Stimulated activated naive B cell treated with anti-CD40 and anti-IgM and Interleukin-4, amounts not matched to agents 10 μg/mL and 1 μg/mL and 100 μg/mL, for 72 hours (primary cell): ENCODE results near the gene ADCY4.
A peak's percentile ranks its signal among the peaks of the same experiment; 100 is the strongest.

Experiments
- ATAC-seq, 2 donors: fragments of 150-1000 bp; cut with Tn5 transposase; replicated peaks; 2 replicates each; pipeline ENCODE4 v1.10.0; 2021; ENCODE audit warnings: moderate library complexity in 1 of 2
- DNase-seq: peaks from one replicate; pipeline ENCODE4 v3.0.0; 2021
- H3K27ac Mint-ChIP-seq: one replicate; pipeline ENCODE4 v1.8.0; 2022; ENCODE audit warnings: mild to moderate bottlenecking, mixed read lengths
- H3K27me3 Mint-ChIP-seq, 2 donors: one replicate each; pipeline ENCODE4 v1.8.0; 2022; ENCODE audit warnings: mixed read lengths in 2 of 2
- H3K36me3 Mint-ChIP-seq, 2 donors: one replicate each; pipeline ENCODE4 v1.8.0; 2022; ENCODE audit warnings: mixed read lengths in 2 of 2, mild to moderate bottlenecking in 1 of 2
- H3K4me1 Mint-ChIP-seq, 2 donors: one replicate each; pipeline ENCODE4 v1.8.0; 2022; ENCODE audit warnings: mixed read lengths in 2 of 2, mild to moderate bottlenecking in 1 of 2
- H3K4me3 Mint-ChIP-seq, 2 donors: one replicate each; pipeline ENCODE4 v1.8.0; 2022; ENCODE audit warnings: mild to moderate bottlenecking in 2 of 2, mixed read lengths in 2 of 2, moderate library complexity in 1 of 2
- H3K9me3 Mint-ChIP-seq, 2 donors: one replicate each; pipeline ENCODE4 v1.8.0; 2022; ENCODE audit warnings: mixed read lengths in 2 of 2, mild to moderate bottlenecking in 1 of 2

ADCY4 gene

GRCh38 chr14:24279301-24280186 is 55.3 kb downstream of the ADCY4 start:
- peaks cover 8 to 15% of the 10 kb centered on the region in 2 donors for H3K36me3 Mint-ChIP-seq
- peak overlapping the region; percentile 8 to 36 for H3K4me3 Mint-ChIP-seq

GRCh38 chr14:24278424-24278823 is 56.4 kb downstream of the ADCY4 start:
- Mint-ChIP-seq H3K4me1 (peaks cover 65 to 87% of the 10 kb centered on the region in 2 donors), H3K9me3 (peaks cover 7 to 8% of the 10 kb centered on the region in 2 donors), H3K36me3 (peaks cover 8 to 15% of the 10 kb centered on the region in 2 donors), H3K4me3 (peak overlapping the region in 1 of 2 donors; percentile 0), H3K27ac (peak overlapping the region; percentile 81), H3K27me3 (no peaks in the 10 kb centered on the region)
- ATAC-seq: no peak
- DNase-seq: no peak

More at GRCh38 chr14:24279301-24280186, 55.3 kb downstream of the ADCY4 start:
- Mint-ChIP-seq H3K27ac (peak overlapping the region; percentile 81), H3K27me3 (no peaks in the 10 kb centered on the region), H3K9me3 (peaks cover 7 to 8% of the 10 kb centered on the region in 2 donors), H3K4me1 (peaks cover 62 to 76% of the 10 kb centered on the region in 2 donors)
- DNase-seq (peak; percentile 67), ATAC-seq (peak; percentile 89)

GRCh38 chr14:24277606-24278321 is 57.1 kb downstream of the ADCY4 start:
- H3K4me3 Mint-ChIP-seq: peak overlapping the region; percentile 18 to 22
- DNase-seq (peak; percentile 21), ATAC-seq (peak; percentile 9 to 13)
- peaks cover 70 to 93% of the 10 kb centered on the region in 2 donors for H3K4me1 Mint-ChIP-seq
- H3K27me3 Mint-ChIP-seq: no peaks in the 10 kb centered on the region
- H3K9me3 Mint-ChIP-seq: peaks cover 7 to 8% of the 10 kb centered on the region in 2 donors
- peaks cover 8 to 15% of the 10 kb centered on the region in 2 donors for H3K36me3 Mint-ChIP-seq
- peak overlapping the region; percentile 81 for H3K27ac Mint-ChIP-seq

GRCh38 chr14:24277071-24277470 is 57.8 kb downstream of the ADCY4 start:
- Mint-ChIP-seq H3K4me1 (peaks cover 73 to 93% of the 10 kb centered on the region in 2 donors), H3K36me3 (peaks cover 8 to 18% of the 10 kb centered on the region in 2 donors), H3K27ac (peak overlapping the region; percentile 81), H3K9me3 (peaks cover 7 to 8% of the 10 kb centered on the region in 2 donors), H3K4me3 (peak overlapping the region; percentile 2 to 39), H3K27me3 (no peaks in the 10 kb centered on the region)
- ATAC-seq: no peak
- no peak for DNase-seq

- ATAC-seq: peak; percentile 67 to 72
- Mint-ChIP-seq H3K36me3 (peaks cover 13 to 22% of the 10 kb centered on the region in 2 donors), H3K27me3 (no peaks in the 10 kb centered on the region), H3K9me3 (peaks cover 7 to 8% of the 10 kb centered on the region in 2 donors), H3K4me1 (peaks cover 55 to 77% of the 10 kb centered on the region in 2 donors), H3K27ac (peak overlapping the region; percentile 77), H3K4me3 (peak overlapping the region; percentile 22 to 25)
- DNase-seq: peak; percentile 66
These were observed 60.7 kb downstream of the ADCY4 start for GRCh38 chr14:24274101-24274543.

- peaks cover 13 to 24% of the 10 kb centered on the region in 2 donors for H3K36me3 Mint-ChIP-seq
- no peak for ATAC-seq
- H3K9me3 Mint-ChIP-seq: peaks cover 5% of the 10 kb centered on the region in 2 donors
These were observed 61.4 kb downstream of the ADCY4 start for GRCh38 chr14:24273422-24273998.

GRCh38 chr14:24272467-24272866 is 62.4 kb downstream of the ADCY4 start:
- Mint-ChIP-seq H3K27me3 (no peaks in the 10 kb centered on the region), H3K36me3 (peaks cover 11 to 23% of the 10 kb centered on the region in 2 donors)

More at GRCh38 chr14:24273422-24273998, 61.4 kb downstream of the ADCY4 start:
- no peaks in the 10 kb centered on the region for H3K27me3 Mint-ChIP-seq
- peak overlapping the region; percentile 77 for H3K27ac Mint-ChIP-seq
- H3K4me3 Mint-ChIP-seq: no peak overlapping the region
- peaks cover 51 to 71% of the 10 kb centered on the region in 2 donors for H3K4me1 Mint-ChIP-seq
- no peak for DNase-seq

GRCh38 chr14:24271834-24272263 is 63.0 kb downstream of the ADCY4 start:
- peak overlapping the region; percentile 92 for H3K27ac Mint-ChIP-seq
- peaks cover 38 to 54% of the 10 kb centered on the region in 2 donors for H3K4me1 Mint-ChIP-seq

More at GRCh38 chr14:24272467-24272866, 62.4 kb downstream of the ADCY4 start:
- H3K4me1 Mint-ChIP-seq: peaks cover 40 to 60% of the 10 kb centered on the region in 2 donors
- no peak for ATAC-seq
- H3K27ac Mint-ChIP-seq: peak overlapping the region; percentile 92
- H3K4me3 Mint-ChIP-seq: peak overlapping the region; percentile 26 to 27
- no peak for DNase-seq
- no peaks in the 10 kb centered on the region for H3K9me3 Mint-ChIP-seq

GRCh38 chr14:24271134-24271833 is 63.6 kb downstream of the ADCY4 start, which contains the start of gene RABGGTA:
RABGGTA (minus strand) TSS chr14:24271597; CDS start chr14:24271115, 482 bp downstream.
- peaks cover 35 to 49% of the 10 kb centered on the region in 2 donors for H3K4me1 Mint-ChIP-seq
- H3K36me3 Mint-ChIP-seq: peaks cover 23 to 29% of the 10 kb centered on the region in 2 donors
- H3K27me3 Mint-ChIP-seq: no peaks in the 10 kb centered on the region
- DNase-seq: peak; percentile 89
- no peaks in the 10 kb centered on the region for H3K9me3 Mint-ChIP-seq
- peak; percentile 85 to 89 for ATAC-seq
- H3K27ac Mint-ChIP-seq: peak within 1 kb of the TSS; percentile 92
- H3K4me3 Mint-ChIP-seq: peak within 1 kb of the TSS; percentile 93 to 95

More at GRCh38 chr14:24271834-24272263, 63.0 kb downstream of the ADCY4 start:
- Mint-ChIP-seq H3K4me3 (peak overlapping the region; percentile 93 to 95), H3K36me3 (peaks cover 17 to 25% of the 10 kb centered on the region in 2 donors), H3K27me3 (no peaks in the 10 kb centered on the region), H3K9me3 (no peaks in the 10 kb centered on the region)
- DNase-seq: no peak
- ATAC-seq: no peak

- peaks cover 25 to 31% of the 10 kb centered on the region in 2 donors for H3K36me3 Mint-ChIP-seq
- DNase-seq (no peak), ATAC-seq (no peak)
- no peaks in the 10 kb centered on the region for H3K27me3 Mint-ChIP-seq
- H3K4me3 Mint-ChIP-seq: peak overlapping the region; percentile 93 to 95
- H3K9me3 Mint-ChIP-seq: no peaks in the 10 kb centered on the region
- peaks cover 34 to 48% of the 10 kb centered on the region in 2 donors for H3K4me1 Mint-ChIP-seq
- peak overlapping the region; percentile 92 for H3K27ac Mint-ChIP-seq
These were observed 64.2 kb downstream of the ADCY4 start for GRCh38 chr14:24270537-24271133.

GRCh38 chr14:24269910-24270536 is 64.8 kb downstream of the ADCY4 start:
- no peak for ATAC-seq
- Mint-ChIP-seq H3K4me3 (peak overlapping the region in 1 of 2 donors; percentile 17), H3K27ac (peak overlapping the region; percentile 79), H3K27me3 (no peaks in the 10 kb centered on the region), H3K9me3 (no peaks in the 10 kb centered on the region), H3K36me3 (peaks cover 26 to 31% of the 10 kb centered on the region in 2 donors), H3K4me1 (peaks cover 30 to 42% of the 10 kb centered on the region in 2 donors)
- DNase-seq: no peak

GRCh38 chr14:24269368-24269767 is 65.5 kb downstream of the ADCY4 start:
- no peaks in the 10 kb centered on the region for H3K27me3 Mint-ChIP-seq
- H3K4me3 Mint-ChIP-seq: no peak overlapping the region
- no peak overlapping the region for H3K27ac Mint-ChIP-seq
- ATAC-seq: no peak
- DNase-seq: no peak
- H3K9me3 Mint-ChIP-seq: no peaks in the 10 kb centered on the region
- peaks cover 29 to 37% of the 10 kb centered on the region in 2 donors for H3K4me1 Mint-ChIP-seq
- H3K36me3 Mint-ChIP-seq: peaks cover 27 to 31% of the 10 kb centered on the region in 2 donors
